HG02763 (cell line): Measurements from ENCODE around the gene PHOSPHO2.

ENCODE experiments used
- ATAC-seq: cut with Tn5 transposase; IDR thresholded peaks from one replicate; pipeline ENCODE4 v1.9.1; 2021; ENCODE audit warnings: mild to moderate bottlenecking, moderate library complexity; ENCODE audit not compliant: unreplicated experiment

The PHOSPHO2 gene

DNA sequence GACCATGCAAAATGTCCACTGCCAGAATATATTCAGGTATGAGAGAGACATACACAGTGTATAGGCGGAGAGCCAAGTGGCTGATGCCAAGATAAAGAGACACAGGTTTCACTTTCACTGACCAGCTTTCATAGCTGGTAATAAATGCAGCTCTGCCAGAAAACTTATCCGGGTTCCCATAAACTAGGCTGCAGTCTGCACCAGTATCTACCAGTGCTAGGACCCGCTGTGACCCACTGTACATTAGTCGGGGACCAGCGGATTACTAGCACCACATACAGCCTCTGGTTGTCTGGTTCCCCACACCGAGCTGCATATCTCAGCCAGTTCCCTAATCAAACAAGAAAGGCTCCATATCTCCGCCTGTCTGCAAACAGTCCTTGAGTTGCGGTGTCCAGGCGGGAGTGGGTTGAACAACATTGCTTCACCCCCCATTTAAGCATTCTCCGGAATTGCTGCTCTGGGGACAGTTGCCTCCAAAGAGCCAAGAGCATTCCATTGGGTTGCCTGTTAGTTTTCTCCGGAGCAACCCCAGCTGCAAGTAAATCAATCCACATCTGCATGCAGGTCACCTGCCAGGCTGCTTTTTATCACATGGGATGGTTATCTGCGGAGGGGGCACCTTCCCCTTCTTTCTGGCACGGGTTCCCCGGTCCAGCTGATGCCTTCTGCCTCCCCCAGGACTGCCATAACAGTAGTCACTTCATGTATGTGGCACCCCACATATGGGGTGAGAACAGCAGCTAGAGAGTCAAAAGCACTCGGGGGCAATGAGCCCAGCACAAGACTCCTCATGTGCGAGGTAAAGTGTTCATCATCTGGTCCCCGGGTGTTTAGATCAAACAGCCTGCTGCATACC, 21.3 kb downstream of the PHOSPHO2 start:
- ATAC-seq, result no peak

GRCh38 chr2:169716238-169716886, 22.1 kb downstream of the PHOSPHO2 start:
- no peak for ATAC-seq

DNA sequence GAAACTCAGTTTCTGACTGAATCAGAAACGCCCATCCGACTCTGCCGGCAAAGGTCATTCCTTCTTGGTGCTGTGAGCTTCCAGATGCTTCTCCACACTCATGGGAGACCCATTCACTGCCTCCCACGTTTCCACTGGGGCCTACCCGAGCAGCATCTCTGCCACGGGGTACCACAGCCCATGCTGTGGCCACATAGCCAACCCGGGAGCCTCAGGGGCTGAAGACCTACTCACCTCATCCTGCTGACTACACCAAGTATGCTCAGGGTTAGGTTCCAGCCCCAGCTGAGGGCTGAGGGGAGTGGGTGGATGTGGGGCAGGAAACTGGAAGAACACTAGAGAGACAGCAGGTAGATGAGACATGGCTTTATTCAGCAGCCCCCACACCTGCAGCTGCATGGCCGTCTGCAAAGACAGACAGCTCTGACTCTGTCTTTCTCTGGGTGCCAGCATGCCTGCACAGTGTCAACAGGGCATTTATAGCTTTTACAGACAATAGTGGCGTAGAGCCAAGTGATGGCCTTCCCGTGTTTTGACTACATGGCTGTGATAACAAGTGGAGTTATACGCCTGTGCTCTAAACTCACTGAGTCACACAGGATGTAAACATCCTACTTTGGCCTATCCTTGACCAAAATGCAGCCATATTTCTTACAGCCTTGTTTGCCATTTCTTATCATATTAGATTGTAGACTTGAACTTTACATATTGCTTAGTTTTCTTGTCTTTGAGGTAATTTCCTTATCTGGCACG, 22.8 kb downstream of the PHOSPHO2 start:
- ATAC-seq, result no peak

DNA sequence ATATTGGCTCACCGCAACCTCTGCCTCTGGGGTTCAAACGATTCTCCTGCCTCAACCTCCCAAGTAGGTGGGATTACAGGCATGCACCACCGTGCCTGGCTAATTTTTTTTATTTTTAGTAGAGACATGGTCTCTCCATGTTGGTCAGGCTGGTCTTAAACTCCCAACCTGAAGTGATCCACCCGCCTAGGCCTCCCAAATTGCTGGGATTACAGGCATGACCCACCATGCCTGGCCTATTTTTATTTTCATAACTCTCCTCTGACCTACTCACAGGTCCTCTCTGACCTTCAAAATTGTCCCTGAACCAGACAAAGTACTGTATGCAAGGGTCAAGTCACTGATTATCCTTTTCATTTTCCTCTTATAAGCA, 23.4 kb downstream of the PHOSPHO2 start:
- no peak for ATAC-seq

DNA sequence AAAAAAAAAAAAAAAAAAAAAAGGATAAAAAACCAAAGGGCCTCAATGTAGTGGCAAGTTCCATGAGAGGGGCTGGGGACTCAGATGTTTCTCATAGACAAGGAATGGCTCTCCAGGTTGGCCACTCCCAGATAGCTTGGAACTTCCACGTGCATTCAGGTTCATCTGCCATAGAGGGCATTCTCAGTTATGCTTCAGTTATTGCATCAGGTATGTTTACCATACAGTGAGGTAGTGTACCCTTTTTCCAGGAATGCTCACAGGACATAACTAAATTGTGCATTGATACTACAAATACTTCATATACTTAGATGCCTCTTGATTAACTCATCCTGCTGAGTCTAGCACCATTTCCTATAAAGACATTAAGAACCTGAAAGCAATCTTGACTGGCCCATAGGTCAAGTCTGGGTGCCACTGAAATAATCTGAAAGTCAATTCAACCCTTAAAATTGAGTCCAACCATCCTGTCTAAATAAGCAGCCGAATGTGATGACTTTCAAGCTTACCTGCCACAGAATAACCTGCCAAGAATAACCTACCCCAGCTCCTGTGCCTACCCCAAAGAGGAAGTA, 24.7 kb downstream of the PHOSPHO2 start:
- ATAC-seq, result no peak

GRCh38 chr2:169721016-169721415, 26.7 kb downstream of the PHOSPHO2 start:
- ATAC-seq, result no peak

DNA sequence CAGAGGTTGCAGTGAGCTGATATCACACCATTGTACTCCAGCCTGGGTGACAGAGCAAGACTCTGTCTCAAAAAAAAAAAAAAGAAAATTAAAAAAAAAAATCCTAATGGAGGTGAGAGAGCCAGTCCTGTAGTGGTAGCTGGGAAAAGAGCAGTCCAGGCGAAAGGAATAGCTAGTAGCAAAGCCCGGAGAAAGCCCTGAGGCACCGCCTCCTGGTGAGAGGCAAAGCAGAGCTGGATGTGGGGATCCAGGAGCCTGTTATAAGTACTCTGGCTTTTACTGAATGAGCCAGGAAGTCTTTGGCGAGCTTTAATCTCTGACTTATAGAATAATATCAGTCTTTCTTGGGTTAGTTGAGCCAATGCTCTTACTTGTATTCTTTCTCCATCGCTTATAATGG, 32.8 kb downstream of the PHOSPHO2 start:
- ATAC-seq, result no peak

GRCh38 chr2:169729274-169729605, 35.0 kb downstream of the PHOSPHO2 start:
- ATAC-seq, result no peak

DNA sequence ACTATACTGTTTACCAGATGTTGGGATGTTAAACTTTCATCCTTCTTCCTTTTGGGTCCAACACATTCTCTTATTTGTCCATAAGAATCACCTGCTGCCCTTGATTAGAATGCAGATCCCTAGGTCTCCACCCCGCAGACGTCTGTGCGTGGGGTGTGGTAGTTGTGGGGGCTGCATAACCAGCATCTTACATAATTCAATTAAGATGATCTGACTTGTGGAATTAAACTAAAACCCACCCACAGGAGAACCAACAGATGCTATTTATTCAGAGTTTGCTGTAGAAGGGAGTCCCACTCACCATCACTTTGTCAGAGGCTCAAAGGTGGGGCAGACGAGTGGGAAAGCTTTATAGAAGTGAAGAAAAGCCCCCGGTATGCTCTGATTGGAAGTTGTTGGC, 37.8 kb downstream of the PHOSPHO2 start:
- no peak for ATAC-seq

- ATAC-seq, result no peak
Observed at GRCh38 chr2:169732583-169733358, 38.5 kb downstream of the PHOSPHO2 start.

- peak; percentile 27 for ATAC-seq
Observed at GRCh38 chr2:169734169-169734847, 40.0 kb downstream of the PHOSPHO2 start.

GRCh38 chr2:169735623-169736022, 41.4 kb downstream of the PHOSPHO2 start:
- no peak for ATAC-seq

GRCh38 chr2:169736902-169737301, 42.6 kb downstream of the PHOSPHO2 start:
- ATAC-seq, result no peak

DNA sequence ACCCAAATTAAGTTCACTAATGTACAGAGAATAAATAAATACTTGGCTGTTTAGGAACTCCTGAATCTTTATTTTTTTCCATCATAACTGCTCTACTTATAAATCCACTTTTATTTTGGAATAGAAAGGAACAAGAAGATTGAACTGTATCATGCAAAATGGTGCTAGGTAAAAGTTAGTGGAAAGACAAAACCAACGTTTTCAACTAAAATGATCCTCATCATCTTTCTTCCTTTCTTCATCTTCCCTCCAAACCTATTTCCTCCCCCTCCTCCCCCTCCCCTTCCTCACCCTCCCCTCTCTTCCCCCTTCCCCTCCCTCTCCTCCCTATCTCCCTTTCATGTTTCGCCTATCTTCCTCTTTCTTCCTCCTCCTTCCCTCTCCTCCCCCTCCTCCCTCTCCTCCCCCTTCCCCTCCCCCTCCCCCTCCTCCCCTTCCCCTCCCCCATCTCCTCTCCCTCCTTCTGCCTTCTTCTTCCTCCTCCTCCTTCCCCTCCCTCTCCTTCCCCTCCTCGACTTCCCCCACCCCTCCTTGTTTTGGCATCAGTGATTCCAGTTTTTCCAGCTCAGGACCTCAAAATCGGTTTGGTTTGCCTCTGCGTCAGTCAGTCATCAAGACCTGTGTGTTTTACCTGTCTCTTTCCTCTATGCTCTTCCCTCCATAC, 44.4 kb downstream of the PHOSPHO2 start:
- ATAC-seq, result no peak

- ATAC-seq, result no peak
Observed at GRCh38 chr2:169739351-169739750, 45.1 kb downstream of the PHOSPHO2 start.

DNA sequence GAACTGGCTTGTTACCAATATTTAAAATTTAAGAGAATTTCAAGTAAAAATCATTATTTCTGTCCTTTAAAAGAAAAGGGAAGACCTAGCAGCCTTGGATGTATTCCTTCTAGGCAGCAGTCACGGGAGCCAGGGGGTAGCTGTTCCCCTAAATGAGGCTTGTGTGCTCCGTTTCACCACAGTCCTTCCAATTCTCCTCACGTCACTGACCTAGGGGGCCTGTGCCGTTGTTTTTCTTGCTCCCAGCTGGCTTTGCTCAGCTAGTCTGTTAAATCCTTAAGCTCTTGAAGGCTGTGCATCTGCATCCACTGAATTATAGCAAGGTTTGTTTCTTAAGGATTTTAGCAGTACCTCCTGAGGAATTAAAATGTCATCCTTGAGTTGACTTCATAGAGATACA, 49.3 kb downstream of the PHOSPHO2 start:
- ATAC-seq, result no peak

GRCh38 chr2:169746240-169746639, 52.0 kb downstream of the PHOSPHO2 start:
- no peak for ATAC-seq

GRCh38 chr2:169748319-169748718, 54.0 kb downstream of the PHOSPHO2 start:
- no peak for ATAC-seq
